Keratinocyte (primary cell): ENCODE results near the gene ATRNL1.

Source experiments
- EZH2 ChIP-seq: IDR thresholded peaks from one replicate; pipeline ENCODE4 v1.6.1; 2012; ENCODE audit warnings: inconsistent platforms, mild to moderate bottlenecking, low read length, moderate library complexity
- TF ChIP-seq, protein P1 (sequence below), 3 experiments: IDR thresholded peaks in 1 of 3; conservative IDR thresholded peaks in 1 of 3; optimal IDR thresholded peaks in 1 of 3; 2 replicates in 2 of 3; 3 replicates in 1 of 3; pipeline versions ENCODE3 to v1.5.1; 2011; ENCODE audit warnings: low read length in 3 of 3, mild to moderate bottlenecking in 3 of 3, moderate library complexity in 2 of 3, control low read depth in 1 of 3, inconsistent platforms in 1 of 3; ENCODE audit not compliant: insufficient read depth in 2 of 3; ENCODE audit errors: extremely low read depth in 1 of 3

DNA sequence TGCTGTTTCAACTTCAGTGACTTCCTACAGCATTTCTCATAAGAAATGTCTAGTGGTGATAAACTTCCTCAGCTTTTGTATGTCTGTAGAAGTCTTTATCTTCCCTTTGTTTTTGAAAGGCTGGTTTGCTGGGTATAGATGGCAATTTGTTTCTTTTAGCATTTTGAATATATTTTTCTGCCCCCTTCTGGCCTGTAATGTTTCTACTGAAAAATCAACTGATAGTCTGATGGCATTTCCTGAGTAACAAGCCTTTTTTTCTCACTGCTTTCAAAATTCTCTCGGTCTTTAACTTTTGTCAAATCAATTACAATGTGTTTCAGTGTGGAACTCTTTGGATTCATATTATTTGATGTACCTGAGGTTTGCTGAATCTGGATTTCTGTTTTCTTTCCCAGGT lies 487.1 kb downstream of the ATRNL1 start:
- TF ChIP-seq, protein P1, sequence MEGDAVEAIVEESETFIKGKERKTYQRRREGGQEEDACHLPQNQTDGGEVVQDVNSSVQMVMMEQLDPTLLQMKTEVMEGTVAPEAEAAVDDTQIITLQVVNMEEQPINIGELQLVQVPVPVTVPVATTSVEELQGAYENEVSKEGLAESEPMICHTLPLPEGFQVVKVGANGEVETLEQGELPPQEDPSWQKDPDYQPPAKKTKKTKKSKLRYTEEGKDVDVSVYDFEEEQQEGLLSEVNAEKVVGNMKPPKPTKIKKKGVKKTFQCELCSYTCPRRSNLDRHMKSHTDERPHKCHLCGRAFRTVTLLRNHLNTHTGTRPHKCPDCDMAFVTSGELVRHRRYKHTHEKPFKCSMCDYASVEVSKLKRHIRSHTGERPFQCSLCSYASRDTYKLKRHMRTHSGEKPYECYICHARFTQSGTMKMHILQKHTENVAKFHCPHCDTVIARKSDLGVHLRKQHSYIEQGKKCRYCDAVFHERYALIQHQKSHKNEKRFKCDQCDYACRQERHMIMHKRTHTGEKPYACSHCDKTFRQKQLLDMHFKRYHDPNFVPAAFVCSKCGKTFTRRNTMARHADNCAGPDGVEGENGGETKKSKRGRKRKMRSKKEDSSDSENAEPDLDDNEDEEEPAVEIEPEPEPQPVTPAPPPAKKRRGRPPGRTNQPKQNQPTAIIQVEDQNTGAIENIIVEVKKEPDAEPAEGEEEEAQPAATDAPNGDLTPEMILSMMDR (optimal IDR thresholded peaks at IDR 0.05 in 1 of 3, IDR thresholded peaks at IDR 0.05 in 1 of 3, conservative IDR thresholded peaks at IDR 0.05 in 1 of 3; ENCODE audit: extremely low read depth in 1 of 3, insufficient read depth in 2 of 3, low read length in 3 of 3), result no peak
- TF ChIP-seq EZH2, result no peak
